IPS-18c (cell line): ENCODE data around the gene DTX2.
"Not testable (repeated sequence)": the region's sequence is repeated elsewhere in the genome, so short reads cannot be mapped to it uniquely, and the experiment has no call there.

Experiments
- H3K4me3 ChIP-seq: 2 replicates; pipeline ENCODE4 v1.7.0; 2013; ENCODE audit warnings: low read depth, mild to moderate bottlenecking, low read length, moderate library complexity; ENCODE audit not compliant: insufficient read depth
- H3K9me3 ChIP-seq: one replicate; pipeline ENCODE4 v1.6.1; 2013; ENCODE audit warnings: mild to moderate bottlenecking, low read length, moderate library complexity; ENCODE audit not compliant: control insufficient read depth, insufficient read depth

Gene DTX2

GRCh38 chr7:76461464-76462101 lies at the start of gene DTX2:
Gene DTX2 (plus strand): TSS chr7:76461709. CDS start chr7:76480510, 18,801 bp downstream.
- H3K4me3 ChIP-seq, result peak within 1 kb of the TSS; percentile 49; the same call in 1 of the 2 replicates
- not testable (repeated sequence) for H3K9me3 ChIP-seq

GRCh38 chr7:76412249-76412648 lies 49.3 kb upstream of the DTX2 start:
- Histone ChIP-seq H3K4me3 (no peak overlapping the region), H3K9me3 (no peaks in the 10 kb centered on the region)

GRCh38 chr7:76417654-76418310 lies 43.7 kb upstream of the DTX2 start:
- H3K9me3 ChIP-seq, H3K4me3 ChIP-seq: not testable (repeated sequence)

- not testable (repeated sequence) for H3K9me3 ChIP-seq, H3K4me3 ChIP-seq
Measured at GRCh38 chr7:76421097-76421496, 40.4 kb upstream of the DTX2 start.

GRCh38 chr7:76423666-76424412 lies 37.7 kb upstream of the DTX2 start:
- H3K4me3 ChIP-seq, result no peak overlapping the region

GRCh38 chr7:76424413-76425111 lies 36.9 kb upstream of the DTX2 start, which contains the start of gene ZP3:
Gene ZP3 (plus strand): TSS chr7:76424950. CDS start chr7:76424965, 15 bp downstream.
- H3K9me3 ChIP-seq, result no peaks in the 10 kb centered on the region
- no peak within 1 kb of the TSS for H3K4me3 ChIP-seq

More at GRCh38 chr7:76423666-76424412, 37.7 kb upstream of the DTX2 start:
- no peaks in the 10 kb centered on the region for H3K9me3 ChIP-seq

- no peak overlapping the region for H3K4me3 ChIP-seq
- H3K9me3 ChIP-seq, result no peaks in the 10 kb centered on the region
Measured at GRCh38 chr7:76425156-76425555, 36.4 kb upstream of the DTX2 start.

GRCh38 chr7:76425558-76425957 lies 36.0 kb upstream of the DTX2 start:
- H3K9me3 ChIP-seq, H3K4me3 ChIP-seq: not testable (repeated sequence)

GRCh38 chr7:76426246-76426645 lies 35.3 kb upstream of the DTX2 start:
- no peaks in the 10 kb centered on the region for H3K9me3 ChIP-seq
- no peak overlapping the region for H3K4me3 ChIP-seq

- Histone ChIP-seq H3K9me3 (no peaks in the 10 kb centered on the region), H3K4me3 (no peak overlapping the region)
Measured at GRCh38 chr7:76427635-76428034, 33.9 kb upstream of the DTX2 start.

GRCh38 chr7:76428149-76428823 lies 33.2 kb upstream of the DTX2 start:
- H3K4me3 ChIP-seq, result no peak overlapping the region
- H3K9me3 ChIP-seq, result no peaks in the 10 kb centered on the region

- Histone ChIP-seq H3K4me3 (no peak overlapping the region), H3K9me3 (no peaks in the 10 kb centered on the region)
Measured at GRCh38 chr7:76428868-76429805, 32.4 kb upstream of the DTX2 start.

- no peaks in the 10 kb centered on the region for H3K9me3 ChIP-seq
- H3K4me3 ChIP-seq, result no peak overlapping the region
Measured at GRCh38 chr7:76430211-76430610, 31.3 kb upstream of the DTX2 start.

GRCh38 chr7:76430836-76431235 lies 30.7 kb upstream of the DTX2 start:
- no peaks in the 10 kb centered on the region for H3K9me3 ChIP-seq
- H3K4me3 ChIP-seq, result no peak overlapping the region

- not testable (repeated sequence) for H3K4me3 ChIP-seq, H3K9me3 ChIP-seq
Measured at GRCh38 chr7:76437873-76438272, 23.6 kb upstream of the DTX2 start.
